Peyer's patch (tissue), 4 donors: Measurements from ENCODE around the gene SGF29.
"Not testable (repeated sequence)": the region's sequence is repeated elsewhere in the genome, so short reads cannot be mapped to it uniquely, and the experiment has no call there.

Experiments
- CTCF ChIP-seq, 6 experiments: fragments of 450-650 bp in 4 of 6; fragments of 200-600 bp in 2 of 6; sonication (generic) in 1 of 6; IDR thresholded peaks; one replicate each; pipeline ENCODE4 v1.5.1; 2017 to 2019; ENCODE audit warnings: antibody characterized with exemption in 6 of 6, mild to moderate bottlenecking in 3 of 6, moderate library complexity in 1 of 6
- POLR2A ChIP-seq, 2 donors: fragments of 450-650 bp; IDR thresholded peaks; one replicate each; pipeline ENCODE4 v1.5.1; 2017; ENCODE audit warnings: antibody characterized with exemption in 2 of 2, mild to moderate bottlenecking in 2 of 2, moderate library complexity in 2 of 2

GRCh38 chr16:28622532-28623171 is 68.9 kb downstream of the SGF29 start:
- not testable (repeated sequence) for TF ChIP-seq CTCF, POLR2A (IDR thresholded peaks at IDR 0.05)
